HEK293 (cell line): ENCODE data around the gene ITPKB.

Experiments
- CTCF ChIA-PET: fragments of 350-600 bp; formaldehyde crosslinking; extraction: SDS; loops from one replicate; lab custom pipeline; 2021; ENCODE audit warnings: antibody characterized with exemption; lab: Yijun Ruan, JAX
- POLR2A ChIA-PET: fragments of 300-600 bp; formaldehyde crosslinking; extraction: SDS; loops from one replicate; lab custom pipeline; 2020; ENCODE audit warnings: antibody characterized with exemption, inconsistent platforms; lab: Yijun Ruan, JAX
- H3K27ac ChIP-seq: fragments of 200-500 bp; sonication (Bioruptor generic); 2 replicates; pipeline ENCODE4 v1.5.1; 2014; ENCODE audit warnings: low read depth, low read length, control low read depth, inconsistent platforms; ENCODE audit errors: extremely low read depth
- H3K36me3 ChIP-seq, 2 experiments: fragments of 200-500 bp in 1 of 2; sonication (Bioruptor generic) in 1 of 2; 1 replicate in 1 of 2; 2 replicates in 1 of 2; pipeline ENCODE4 v1.5.1; 2014 to 2017; ENCODE audit warnings: inconsistent platforms in 2 of 2, low read length in 2 of 2; ENCODE audit not compliant: control insufficient read depth in 2 of 2, insufficient read depth in 1 of 2
- H3K4me1 ChIP-seq: fragments of 200-500 bp; sonication (Bioruptor generic); 2 replicates; pipeline ENCODE4 v1.5.1; 2014; ENCODE audit warnings: mild to moderate bottlenecking, low read length, inconsistent platforms; ENCODE audit not compliant: control insufficient read depth, insufficient read depth
- H3K4me3 ChIP-seq: 2 replicates; pipeline ENCODE4 v1.5.1; 2011; ENCODE audit warnings: low read depth, mild to moderate bottlenecking, control low read depth, low read length, moderate library complexity
- H3K9me3 ChIP-seq: fragments of 200-500 bp; sonication (Bioruptor generic); 2 replicates; pipeline ENCODE4 v1.5.1; 2014; ENCODE audit warnings: low read depth, low read length, inconsistent platforms; ENCODE audit not compliant: control insufficient read depth, insufficient read depth
- SCRT1 ChIP-seq: fragments of 450-650 bp; formaldehyde crosslinking; IDR thresholded peaks from 2 replicates; pipeline ENCODE4 v1.5.1; 2016; ENCODE audit warnings: missing biosample characterization, missing genetic modification characterization, borderline replicate concordance
- SCRT2 ChIP-seq: fragments of 450-650 bp; formaldehyde crosslinking; IDR thresholded peaks from 2 replicates; pipeline ENCODE4 v1.5.1; 2016; ENCODE audit warnings: missing biosample characterization, missing genetic modification characterization
- SP7 ChIP-seq: fragments of 450-650 bp; formaldehyde crosslinking; IDR thresholded peaks from 2 replicates; pipeline ENCODE4 v1.5.1; 2016; ENCODE audit warnings: missing biosample characterization, missing genetic modification characterization
- ZBTB48 ChIP-seq: fragments of 450-650 bp; formaldehyde crosslinking; IDR thresholded peaks from 2 replicates; pipeline ENCODE4 v1.5.1; 2016; ENCODE audit warnings: missing biosample characterization, missing genetic modification characterization
- ZNF157 ChIP-seq: fragments of 450-650 bp; formaldehyde crosslinking; IDR thresholded peaks from 2 replicates; pipeline ENCODE4 v1.5.1; 2016; ENCODE audit warnings: missing biosample characterization, missing genetic modification characterization
- ZNF26 ChIP-seq: fragments of 450-650 bp; formaldehyde crosslinking; IDR thresholded peaks from 2 replicates; pipeline ENCODE4 v1.5.1; 2016; ENCODE audit warnings: missing biosample characterization, missing genetic modification characterization
- ZNF274 ChIP-seq, 2 experiments: fragments of 200-500 bp in 1 of 2; fragments of 450-650 bp in 1 of 2; sonication (Bioruptor generic) in 1 of 2; formaldehyde crosslinking in 1 of 2; IDR thresholded peaks; 2 replicates each; pipeline versions ENCODE4 v1.5.1 to v1.6.1; 2014 to 2016; ENCODE audit warnings: borderline replicate concordance in 1 of 2, inconsistent platforms in 1 of 2, low read length in 1 of 2, missing biosample characterization in 1 of 2, missing genetic modification characterization in 1 of 2
- ZNF302 ChIP-seq: fragments of 450-650 bp; formaldehyde crosslinking; IDR thresholded peaks from 2 replicates; pipeline ENCODE4 v1.5.1; 2016; ENCODE audit warnings: missing biosample characterization, missing genetic modification characterization, low read depth
- ZNF311 ChIP-seq: fragments of 450-650 bp; formaldehyde crosslinking; IDR thresholded peaks from 2 replicates; pipeline ENCODE4 v1.5.1; 2017; ENCODE audit warnings: missing biosample characterization, missing genetic modification characterization, borderline replicate concordance
- ZNF335 ChIP-seq: fragments of 450-650 bp; formaldehyde crosslinking; conservative IDR thresholded peaks from 2 replicates; pipeline ENCODE4 v1.5.1; 2016; ENCODE audit warnings: missing biosample characterization, missing genetic modification characterization
- ZNF416 ChIP-seq: fragments of 450-650 bp; formaldehyde crosslinking; IDR thresholded peaks from 2 replicates; pipeline ENCODE4 v1.5.1; 2016; ENCODE audit warnings: missing biosample characterization, missing genetic modification characterization
- ZNF449 ChIP-seq: fragments of 450-650 bp; formaldehyde crosslinking; IDR thresholded peaks from 2 replicates; pipeline ENCODE4 v1.5.1; 2017; ENCODE audit warnings: missing biosample characterization, mild to moderate bottlenecking, missing genetic modification characterization, moderate library complexity
- ZNF549 ChIP-seq: fragments of 450-650 bp; IDR thresholded peaks from 2 replicates; pipeline ENCODE4 v1.5.1; 2018; ENCODE audit warnings: missing biosample characterization, missing genetic modification characterization, mild to moderate bottlenecking, inconsistent platforms, moderate library complexity
- ZNF621 ChIP-seq: fragments of 450-650 bp; formaldehyde crosslinking; IDR thresholded peaks from 2 replicates; pipeline ENCODE4 v1.5.1; 2017; ENCODE audit warnings: missing biosample characterization, missing genetic modification characterization
- ZNF629 ChIP-seq: fragments of 450-650 bp; formaldehyde crosslinking; IDR thresholded peaks from 2 replicates; pipeline ENCODE4 v1.5.1; 2017; ENCODE audit warnings: missing biosample characterization, missing genetic modification characterization
- ZNF664 ChIP-seq: fragments of 450-650 bp; formaldehyde crosslinking; IDR thresholded peaks from 2 replicates; pipeline ENCODE4 v1.5.1; 2016; ENCODE audit warnings: missing biosample characterization, missing genetic modification characterization
- ZNF843 ChIP-seq: fragments of 450-650 bp; formaldehyde crosslinking; IDR thresholded peaks from 2 replicates; pipeline ENCODE4 v1.5.1; 2016; ENCODE audit warnings: missing biosample characterization, missing genetic modification characterization
- ZSCAN23 ChIP-seq: fragments of 450-650 bp; formaldehyde crosslinking; IDR thresholded peaks from 2 replicates; pipeline ENCODE4 v1.5.1; 2016; ENCODE audit warnings: missing biosample characterization, missing genetic modification characterization
- TF ChIP-seq, protein P1 (sequence below): fragments of 450-650 bp; formaldehyde crosslinking; IDR thresholded peaks from 2 replicates; pipeline ENCODE4 v1.5.1; 2016; ENCODE audit warnings: missing biosample characterization, missing genetic modification characterization

Gene ITPKB

GRCh38 chr1:226706684-226707083, 32.4 kb downstream of the ITPKB start:
- POLR2A ChIA-PET, result no interaction called here

DNA sequence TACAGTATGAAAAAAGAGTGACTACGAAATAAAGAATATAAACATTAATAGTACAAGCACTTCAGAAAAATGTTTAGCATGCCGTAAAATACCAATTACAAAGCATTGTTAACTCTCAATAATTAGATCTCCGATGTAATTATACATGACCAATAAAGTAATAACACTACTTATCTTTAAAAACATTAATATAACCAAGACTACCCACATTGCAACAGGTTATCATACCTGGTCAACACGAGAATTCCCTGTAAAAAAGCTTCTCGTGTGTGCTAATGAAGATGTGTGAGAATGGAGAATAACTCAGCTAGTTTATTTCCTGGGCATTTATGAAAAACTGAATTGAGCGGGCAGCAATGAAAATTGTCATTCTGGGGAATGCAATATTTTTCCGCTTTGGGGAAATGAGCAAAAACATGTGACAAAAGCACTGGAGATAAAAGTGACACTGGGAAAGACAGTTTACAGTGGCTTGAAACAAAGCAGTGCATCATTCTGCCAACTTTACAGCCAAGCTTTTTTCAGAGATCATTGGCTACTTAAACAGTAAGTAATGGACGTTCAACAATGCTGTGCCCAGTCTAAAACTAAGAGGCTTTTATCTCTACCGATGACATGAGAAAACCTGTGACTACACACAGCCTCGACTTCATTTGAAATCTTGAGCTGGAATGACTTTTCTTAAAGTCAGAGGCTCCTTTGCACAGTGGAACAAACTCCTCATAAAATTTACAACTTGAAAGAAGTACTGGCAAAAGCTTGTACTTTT, 34.7 kb downstream of the ITPKB start:
- Histone ChIP-seq H3K4me1 (peaks cover 18% of the 10 kb centered on the region), H3K9me3 (no peaks in the 10 kb centered on the region), H3K36me3 (no peaks in the 10 kb centered on the region), H3K4me3 (no peak overlapping the region), H3K27ac (no peak overlapping the region)
- POLR2A ChIA-PET, result interaction anchor here (0.5 to 2.6 kb wide), 3 partner anchors 20 to 1476 kb away, joined by 3 to 11 read pairs (median 3); no protein-coding TSS in a partner anchor
- CTCF ChIA-PET, result interaction anchor here (0.7 to 1.0 kb wide), 3 partner anchors 43 to 158 kb away, joined by 3 to 5 read pairs (median 5); no protein-coding TSS in a partner anchor
- no peak for TF ChIP-seq ZNF621 (tag by site-specific recombination)
- peak; percentile 60 for TF ChIP-seq SCRT1 (tag by site-specific recombination)
- TF ChIP-seq SCRT2 (tag by site-specific recombination), result peak; percentile 93

More at GRCh38 chr1:226706684-226707083, 32.4 kb downstream of the ITPKB start:
- CTCF ChIA-PET, result interaction anchor here (0.7 to 1.2 kb wide), 6 partner anchors 16 to 298 kb away, joined by 3 to 5 read pairs (median 3); partner anchors contain the start of genes ITPKB and PARP1
- no peaks in the 10 kb centered on the region for H3K9me3 ChIP-seq
- TF ChIP-seq SCRT2 (tag by site-specific recombination) (0 out of 2 replicates have a peak, but pooled peaks have one; percentile 31), ZNF629 (tag by site-specific recombination) (no peak), ZNF335 (tag by site-specific recombination) (0 out of 2 replicates have a peak, but pooled peaks have one; percentile 16), ZNF274 (IDR thresholded peaks at IDR 0.05; ENCODE audit: low read length) (no peak), ZNF274 (tag by site-specific recombination; IDR thresholded peaks at IDR 0.05; ENCODE audit: borderline replicate concordance) (no peak), SP7 (tag by site-specific recombination) (peak; percentile 25; the same call in 1 of the 2 replicates), ZNF449 (tag by site-specific recombination) (no peak)
- H3K27ac ChIP-seq, result no peak overlapping the region
- no peaks in the 10 kb centered on the region for H3K36me3 ChIP-seq
- peaks cover 22% of the 10 kb centered on the region for H3K4me1 ChIP-seq
- no peak overlapping the region for H3K4me3 ChIP-seq

GRCh38 chr1:226702957-226703831, 35.9 kb downstream of the ITPKB start:
- peak overlapping the region; percentile 65 for H3K4me3 ChIP-seq
- ChIA-PET CTCF (interaction anchor here (0.6 to 1.2 kb wide), 9 partner anchors 8 to 194 kb away, joined by 3 to 5 read pairs (median 4); no protein-coding TSS in a partner anchor), POLR2A (interaction anchor here (0.5 to 2.6 kb wide), 7 partner anchors 9 to 1148 kb away, joined by 3 to 11 read pairs (median 4); partner anchors contain the start of genes ITPKB and PSEN2)
- H3K4me1 ChIP-seq, result peaks cover 15% of the 10 kb centered on the region
- H3K27ac ChIP-seq, result peak overlapping the region; percentile 89
- no peaks in the 10 kb centered on the region for H3K36me3 ChIP-seq
- H3K9me3 ChIP-seq, result no peaks in the 10 kb centered on the region
- TF ChIP-seq, protein P1, sequence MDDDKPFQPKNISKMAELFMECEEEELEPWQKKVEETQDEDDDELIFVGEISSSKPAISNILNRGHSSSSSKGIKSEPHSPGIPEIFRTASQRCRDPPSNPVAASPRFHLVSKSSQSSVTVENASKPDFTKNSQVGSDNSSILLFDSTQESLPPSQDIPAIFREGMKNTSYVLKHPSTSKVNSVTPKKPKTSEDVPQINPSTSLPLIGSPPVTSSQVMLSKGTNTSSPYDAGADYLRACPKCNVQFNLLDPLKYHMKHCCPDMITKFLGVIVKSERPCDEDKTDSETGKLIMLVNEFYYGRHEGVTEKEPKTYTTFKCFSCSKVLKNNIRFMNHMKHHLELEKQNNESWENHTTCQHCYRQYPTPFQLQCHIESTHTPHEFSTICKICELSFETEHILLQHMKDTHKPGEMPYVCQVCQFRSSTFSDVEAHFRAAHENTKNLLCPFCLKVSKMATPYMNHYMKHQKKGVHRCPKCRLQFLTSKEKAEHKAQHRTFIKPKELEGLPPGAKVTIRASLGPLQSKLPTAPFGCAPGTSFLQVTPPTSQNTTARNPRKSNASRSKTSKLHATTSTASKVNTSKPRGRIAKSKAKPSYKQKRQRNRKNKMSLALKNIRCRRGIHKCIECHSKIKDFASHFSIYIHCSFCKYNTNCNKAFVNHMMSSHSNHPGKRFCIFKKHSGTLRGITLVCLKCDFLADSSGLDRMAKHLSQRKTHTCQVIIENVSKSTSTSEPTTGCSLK (tag by site-specific recombination), result no peak
- TF ChIP-seq ZNF302 (tag by site-specific recombination) (no peak), ZNF843 (tag by site-specific recombination) (peak; percentile 65; the same call in 1 of the 2 replicates), ZNF449 (tag by site-specific recombination) (peak; percentile 60), ZNF274 (IDR thresholded peaks at IDR 0.05; ENCODE audit: low read length) (no peak), ZNF274 (tag by site-specific recombination; IDR thresholded peaks at IDR 0.05; ENCODE audit: borderline replicate concordance) (no peak), ZNF549 (peak; percentile 58; the same call in 1 of the 2 replicates), ZNF311 (no peak), ZNF157 (tag by site-specific recombination) (no peak), ZNF664 (tag by site-specific recombination) (no peak), ZNF26 (tag by site-specific recombination) (no peak), ZBTB48 (tag by site-specific recombination) (peak; percentile 88; the same call in 1 of the 2 replicates), ZNF416 (tag by site-specific recombination) (no peak), ZSCAN23 (tag by site-specific recombination) (0 out of 2 replicates have a peak, but pooled peaks have one; percentile 51)
